GM19328 (cell line): ENCODE measurements around the gene APBA2.

Experiments used
- ATAC-seq: cut with Tn5 transposase; IDR thresholded peaks from one replicate; pipeline ENCODE4 v1.9.1; 2021; ENCODE audit warnings: mild to moderate bottlenecking, moderate library complexity; ENCODE audit not compliant: unreplicated experiment

Gene APBA2

GRCh38 chr15:28895146-28895545 is 9.4 kb downstream of the APBA2 start:
- no peak for ATAC-seq

GRCh38 chr15:28895566-28895965 is 9.8 kb downstream of the APBA2 start:
- no peak for ATAC-seq

- ATAC-seq, result no peak
Observed at GRCh38 chr15:28896951-28897350, 11.2 kb downstream of the APBA2 start.

GRCh38 chr15:28897861-28898585 is 12.2 kb downstream of the APBA2 start:
- ATAC-seq, result no peak

DNA sequence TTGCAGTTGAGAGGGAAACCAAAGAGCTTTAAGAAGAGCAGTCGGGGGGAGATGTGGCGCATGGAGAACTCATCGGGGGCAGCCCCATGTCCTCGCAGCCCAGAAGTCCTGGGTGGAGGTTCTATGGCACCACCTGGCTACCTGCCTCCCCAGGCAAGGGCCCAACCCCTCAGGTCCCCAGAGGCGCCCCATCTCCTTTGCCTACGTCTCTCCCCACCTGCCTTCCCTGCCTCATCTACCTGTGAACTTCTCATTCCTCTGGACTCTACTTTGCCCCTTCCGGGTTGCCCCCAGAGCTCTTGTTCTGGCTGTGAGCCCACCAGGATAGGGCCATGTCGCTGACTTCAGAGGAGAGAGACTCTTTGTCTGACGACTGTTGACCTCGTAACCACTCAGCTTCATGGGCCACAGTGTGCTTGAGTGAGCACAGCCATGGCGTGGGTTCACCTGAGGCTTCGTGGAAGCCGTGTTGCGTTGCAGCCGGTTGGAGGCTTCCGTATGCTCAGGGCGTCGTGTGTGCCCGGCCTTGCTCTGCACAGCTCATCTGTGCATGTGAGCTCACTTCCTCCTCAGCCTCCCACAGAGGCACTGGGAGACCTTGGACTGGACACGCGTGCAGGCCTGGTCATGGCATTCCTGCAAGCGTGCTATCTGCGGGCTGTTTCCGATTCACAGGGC is 13.4 kb downstream of the APBA2 start:
- ATAC-seq, result no peak

DNA sequence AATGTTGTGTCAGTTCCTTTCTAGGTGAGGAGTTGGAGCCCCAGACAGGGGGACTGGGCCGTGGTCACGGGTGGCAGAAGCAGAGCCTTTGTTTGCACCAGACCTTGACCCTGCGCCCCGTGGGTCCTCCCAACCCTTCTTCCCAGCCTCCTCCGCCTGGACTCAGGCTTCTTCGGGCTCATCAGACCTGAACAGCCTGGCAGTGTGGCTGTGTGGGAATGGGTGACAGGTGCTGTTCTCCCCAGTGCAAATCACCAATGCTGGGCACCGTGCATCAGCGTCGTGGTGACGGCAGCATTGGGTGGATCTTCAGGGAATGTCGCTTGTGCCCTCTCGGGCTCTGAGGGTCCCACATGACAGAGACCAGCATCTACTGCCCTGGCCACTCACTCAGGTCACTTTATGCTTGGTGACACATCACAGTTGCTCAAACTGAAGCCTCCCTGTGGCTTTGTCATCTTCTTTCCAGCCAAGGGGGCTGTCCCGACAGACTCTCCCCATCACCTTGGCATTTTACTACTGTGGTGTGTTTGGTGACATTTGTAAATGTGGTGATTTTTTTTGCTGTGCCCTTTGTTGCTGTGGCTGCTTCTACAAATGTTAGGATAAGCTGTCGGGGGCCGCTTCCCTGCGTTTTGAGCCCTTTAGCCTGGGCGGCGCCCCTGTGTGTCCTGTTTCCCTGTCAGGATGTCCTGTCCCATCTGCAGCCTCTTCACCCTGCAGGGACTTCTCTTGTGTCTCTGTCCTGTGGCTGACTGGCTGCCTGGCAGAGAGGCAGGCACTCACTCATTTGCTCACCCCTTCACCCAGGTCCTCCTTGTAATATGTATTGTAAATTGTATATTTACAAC is 14.5 kb downstream of the APBA2 start:
- no peak for ATAC-seq

- no peak for ATAC-seq
Observed at GRCh38 chr15:28900892-28901586, 15.3 kb downstream of the APBA2 start.

DNA sequence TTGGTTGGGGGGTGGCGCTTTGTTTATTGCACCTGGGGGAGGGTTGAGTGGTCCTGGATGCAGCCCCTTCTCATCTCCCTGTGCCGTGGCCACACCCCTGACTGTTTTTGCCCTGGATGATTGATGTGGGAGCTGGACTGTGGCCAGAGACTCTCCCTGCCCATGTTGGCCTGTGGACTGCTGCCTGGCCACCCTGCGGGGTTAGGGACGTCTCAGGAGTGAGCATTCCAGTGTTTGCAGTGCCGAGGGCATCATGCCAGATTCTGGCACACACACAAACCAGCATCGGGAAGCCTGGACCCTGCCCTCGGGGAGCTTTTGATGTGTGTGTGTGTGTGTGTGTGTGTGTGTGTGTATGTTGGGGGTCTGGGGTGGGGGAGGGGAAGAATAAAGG is 15.8 kb downstream of the APBA2 start:
- ATAC-seq, result no peak

DNA sequence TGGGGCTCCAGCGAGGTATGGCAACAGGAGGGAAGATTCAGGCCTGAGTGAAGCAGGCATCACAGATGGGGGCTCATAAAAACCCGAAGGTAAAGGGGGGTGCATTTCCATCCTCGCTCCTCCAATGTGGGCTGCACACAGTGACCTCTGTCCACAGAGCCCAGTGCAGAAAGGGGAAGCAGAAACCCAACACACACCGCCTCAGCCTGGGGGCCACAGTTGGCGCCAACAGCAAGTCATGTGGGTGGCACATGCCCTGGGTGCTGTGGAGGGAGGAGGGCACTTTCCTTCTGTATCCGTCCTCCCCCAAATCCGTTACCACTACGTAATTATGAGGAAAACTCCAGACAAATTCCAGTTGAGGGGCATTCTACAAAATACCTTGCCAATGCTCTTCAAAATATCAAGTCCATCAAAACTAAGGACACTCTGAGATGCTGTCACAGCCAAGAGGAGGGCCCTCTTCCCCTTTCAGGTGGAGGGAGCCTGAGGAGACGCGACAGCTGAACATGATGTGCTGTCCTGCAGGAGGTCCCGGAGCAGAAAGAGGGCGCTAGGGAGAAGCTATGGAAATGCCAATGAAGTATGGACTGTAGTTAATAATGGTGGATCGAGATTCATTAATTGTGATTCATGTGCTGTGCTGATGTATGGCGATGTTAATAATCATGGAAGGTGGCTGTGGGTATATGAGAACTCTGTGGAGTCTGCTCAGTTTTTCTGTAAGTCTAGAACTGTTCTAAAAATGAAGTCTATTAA is 16.4 kb downstream of the APBA2 start:
- ATAC-seq, result no peak

GRCh38 chr15:28902856-28903255 is 17.1 kb downstream of the APBA2 start:
- ATAC-seq, result no peak

- no peak for ATAC-seq
Observed at GRCh38 chr15:28903555-28903954, 17.8 kb downstream of the APBA2 start.

- no peak for ATAC-seq
Observed at GRCh38 chr15:28904003-28904402, 18.2 kb downstream of the APBA2 start.

DNA sequence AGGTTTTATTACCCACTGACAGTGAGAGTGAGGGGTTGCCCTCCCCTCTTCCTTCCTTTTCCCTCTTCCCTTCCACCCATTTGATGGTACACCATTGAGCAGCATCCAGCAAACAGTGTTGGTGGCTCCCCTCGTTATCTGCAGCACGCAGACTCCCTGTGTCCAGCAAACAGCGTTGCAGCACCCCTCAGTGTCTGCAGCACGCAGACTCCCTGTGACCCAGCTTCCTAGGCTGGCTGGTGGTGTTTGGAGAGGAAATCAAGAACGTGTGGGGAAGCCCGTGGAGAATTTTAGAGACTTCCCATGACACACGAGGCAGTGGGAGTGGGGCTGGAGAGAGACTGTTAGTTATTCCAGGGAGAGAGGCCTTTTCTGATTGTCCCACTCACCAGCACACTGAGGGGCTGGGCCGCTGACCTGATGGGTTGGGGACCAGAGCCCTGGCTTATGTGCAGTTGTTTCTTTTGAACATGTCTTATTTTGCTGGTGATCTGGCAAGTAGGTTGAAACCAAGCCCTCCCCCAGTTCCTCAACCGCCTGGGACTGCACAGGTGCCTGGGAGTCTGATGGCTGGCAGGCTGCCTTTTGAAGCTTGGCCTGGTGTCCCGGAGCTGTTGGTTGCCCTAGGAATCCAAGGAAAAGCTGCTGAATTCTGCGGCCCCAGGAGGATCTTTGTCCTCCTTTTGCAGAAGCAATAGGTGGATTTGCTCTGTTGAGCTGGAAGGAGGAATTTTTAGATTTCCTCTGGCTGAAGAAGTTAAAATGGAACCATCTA is 19.0 kb downstream of the APBA2 start:
- no peak for ATAC-seq

DNA sequence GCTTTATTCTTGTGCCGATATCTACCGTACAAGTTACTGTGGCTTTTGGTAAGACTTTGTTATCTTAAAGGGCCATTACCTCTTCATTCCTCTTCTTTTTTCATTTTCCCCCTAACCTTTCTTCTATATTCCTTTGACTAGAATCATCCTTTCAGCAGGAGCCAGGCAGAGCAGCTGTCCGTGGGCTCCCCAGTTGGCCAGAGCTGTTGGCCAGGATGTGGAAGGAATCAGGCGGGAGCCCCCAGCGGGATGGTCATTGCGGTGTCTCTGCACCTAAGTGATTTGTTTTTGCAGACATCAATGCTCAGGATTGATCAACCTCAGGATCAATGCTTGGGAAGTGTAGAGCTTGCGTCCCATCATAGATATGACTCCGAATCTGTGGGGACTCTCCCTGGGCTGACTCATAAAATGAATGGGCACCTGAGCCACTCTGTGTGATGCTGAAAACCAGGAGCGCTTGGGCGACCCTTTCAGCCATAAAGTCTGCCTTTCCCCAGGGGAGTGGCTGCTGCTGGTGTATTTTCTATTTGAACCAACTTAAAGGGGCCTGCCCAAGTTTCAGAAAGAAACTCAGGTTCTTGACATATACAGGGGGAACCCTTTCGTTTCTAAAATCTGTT is 21.7 kb downstream of the APBA2 start:
- no peak for ATAC-seq

GRCh38 chr15:28909958-28910500 is 24.3 kb downstream of the APBA2 start:
- no peak for ATAC-seq

DNA sequence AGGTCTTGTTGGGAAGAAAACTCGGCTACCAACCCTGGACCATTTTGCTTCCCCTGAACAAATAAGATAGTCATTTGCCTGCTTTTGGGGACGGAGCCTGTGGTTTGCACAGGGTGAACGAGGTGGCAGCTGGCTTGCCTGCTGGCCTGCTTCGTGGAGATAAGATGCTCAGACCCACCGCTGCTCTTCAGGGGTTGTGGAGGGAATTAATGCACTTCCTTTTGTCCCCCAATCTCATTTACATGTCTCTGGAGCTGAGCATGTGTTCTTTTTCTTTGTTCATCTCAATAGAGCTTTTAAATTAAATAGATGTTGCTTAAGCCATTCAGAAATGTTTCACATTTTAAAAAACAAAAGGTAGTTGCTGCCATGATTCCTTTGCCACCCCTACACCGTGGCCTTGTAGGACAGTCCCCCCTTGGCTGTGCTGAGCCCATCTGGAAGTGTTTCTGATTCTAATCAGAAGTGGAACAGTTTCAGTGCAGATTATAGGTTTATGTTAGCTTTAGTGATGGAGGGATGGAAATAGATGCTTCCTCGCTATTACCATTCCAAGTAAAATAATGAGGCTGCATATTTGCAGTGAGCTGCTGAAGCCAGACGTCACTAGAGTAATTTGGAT is 25.6 kb downstream of the APBA2 start:
- ATAC-seq, result no peak

DNA sequence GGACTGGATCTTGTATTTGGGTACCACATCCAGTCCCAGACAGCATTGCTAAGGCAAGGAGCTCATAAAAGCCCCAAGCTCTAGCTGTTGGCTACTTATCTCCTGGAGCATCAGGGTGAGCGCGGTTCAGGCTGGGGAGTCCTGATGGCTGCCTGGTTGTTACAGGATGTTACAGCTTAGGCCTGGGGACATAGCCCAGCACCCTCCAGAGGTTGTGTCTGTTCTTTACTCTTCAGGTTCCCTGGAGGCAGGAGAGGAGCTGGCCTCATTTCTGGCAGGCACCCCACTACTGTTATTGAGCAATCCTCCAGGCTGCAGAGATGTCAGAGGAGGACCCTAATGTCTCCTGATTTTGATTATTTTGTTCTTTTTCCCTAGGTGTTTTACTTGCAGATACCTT is 26.6 kb downstream of the APBA2 start:
- no peak for ATAC-seq

DNA sequence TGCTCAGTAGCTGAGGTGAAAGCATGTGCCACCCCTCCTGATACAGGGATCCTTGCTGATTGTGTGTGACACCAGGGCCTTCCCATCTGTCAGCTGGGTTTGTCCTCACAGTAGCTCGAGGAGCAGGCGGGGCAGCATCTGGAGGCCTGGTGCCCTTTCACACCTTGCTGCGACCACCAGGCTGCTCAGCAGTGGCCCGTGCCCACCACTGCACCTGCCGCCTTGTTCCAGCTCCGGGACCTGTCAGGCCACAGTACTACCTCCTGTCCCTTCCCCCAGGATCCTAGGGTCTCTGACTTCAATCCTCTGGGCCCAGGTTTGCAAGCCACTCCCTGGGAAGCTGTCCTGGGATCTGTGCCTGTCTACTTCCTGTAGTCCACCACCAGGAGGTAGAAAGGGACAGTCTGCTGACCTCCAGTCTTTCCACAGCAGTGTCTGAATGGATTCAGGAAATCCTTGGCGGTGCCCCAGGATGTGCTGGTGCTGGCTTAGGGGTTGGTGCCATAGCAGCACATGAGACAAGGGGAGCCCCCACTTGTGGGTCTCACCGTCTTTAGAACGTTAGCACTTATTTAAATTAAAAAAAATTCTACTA is 27.5 kb downstream of the APBA2 start:
- no peak for ATAC-seq
